WTC11 (cell line): ENCODE measurements around the gene MT1G.

Experiments
- ATF3 ChIP-seq: sonication (generic); formaldehyde crosslinking; conservative IDR thresholded peaks from 2 replicates; pipeline ENCODE4 v1.8.1; 2022; ENCODE audit warnings: mild to moderate bottlenecking, missing genetic modification reagents
- CREB1 ChIP-seq: sonication (generic); formaldehyde crosslinking; IDR thresholded peaks from 2 replicates; pipeline ENCODE4 v1.8.0; 2023; ENCODE audit warnings: mild to moderate bottlenecking, missing genetic modification reagents
- CTCF ChIP-seq: fragments of 200-600 bp; IDR thresholded peaks from 2 replicates; pipeline ENCODE4 v1.8.0; 2022; ENCODE audit warnings: antibody characterized with exemption
- E2F4 ChIP-seq: sonication (generic); formaldehyde crosslinking; IDR thresholded peaks from 2 replicates; pipeline ENCODE4 v1.8.1; 2022; ENCODE audit warnings: low read depth, mild to moderate bottlenecking, moderate library complexity, missing genetic modification reagents, borderline replicate concordance
- MAX ChIP-seq: sonication (generic); formaldehyde crosslinking; IDR thresholded peaks from 2 replicates; pipeline ENCODE4 v1.8.0; 2022; ENCODE audit warnings: mild to moderate bottlenecking, missing genetic modification reagents
- MLX ChIP-seq: sonication (generic); formaldehyde crosslinking; IDR thresholded peaks from 2 replicates; pipeline ENCODE4 v1.8.1; 2023; ENCODE audit warnings: mild to moderate bottlenecking, missing genetic modification reagents, moderate library complexity
- NR3C1 ChIP-seq: sonication (generic); formaldehyde crosslinking; conservative IDR thresholded peaks from 2 replicates; pipeline ENCODE4 v1.8.1; 2023; ENCODE audit warnings: low read depth, mild to moderate bottlenecking, missing genetic modification reagents
- TP53 ChIP-seq: sonication (generic); formaldehyde crosslinking; IDR thresholded peaks from 2 replicates; pipeline ENCODE4 v1.8.1; 2023; ENCODE audit warnings: mild to moderate bottlenecking, missing genetic modification reagents
- USF2 ChIP-seq: sonication (generic); formaldehyde crosslinking; IDR thresholded peaks from 2 replicates; pipeline ENCODE4 v1.8.1; 2023; ENCODE audit warnings: mild to moderate bottlenecking, missing genetic modification reagents, moderate library complexity
- ZSCAN18 ChIP-seq: fragments of 250-450 bp; sonication (Bioruptor Pico); IDR thresholded peaks from 2 replicates; pipeline ENCODE4 v2.1.2; 2022; ENCODE audit warnings: mild to moderate bottlenecking, moderate library complexity

GRCh38 chr16:56649271-56649670 lies 18.6 kb downstream of the MT1G start:
- TF ChIP-seq MLX (CRISPR knock-in tag) = no peak
- no peak for TF ChIP-seq CTCF
- no peak for TF ChIP-seq ATF3 (CRISPR knock-in tag)
- no peak for TF ChIP-seq CREB1 (CRISPR knock-in tag)
- TF ChIP-seq E2F4 = no peak
- no peak for TF ChIP-seq NR3C1
- no peak for TF ChIP-seq MAX (CRISPR knock-in tag)
- no peak for TF ChIP-seq USF2 (CRISPR knock-in tag)
- no peak for TF ChIP-seq TP53 (CRISPR knock-in tag)
- TF ChIP-seq ZSCAN18 (CRISPR knock-in tag) = no peak
